T-helper 2 cell (primary cell): Measurements from ENCODE around the gene HMGXB3.
"Not testable (repeated sequence)": the region's sequence is repeated elsewhere in the genome, so short reads cannot be mapped to it uniquely, and the experiment has no call there.

ENCODE experiments used
- DNase-seq, 5 experiments: peaks; one replicate each; pipeline versions ENCODE4 v3.0.0 to v3.0.0-alpha.2; 2012 to 2022

HMGXB3 gene

DNA sequence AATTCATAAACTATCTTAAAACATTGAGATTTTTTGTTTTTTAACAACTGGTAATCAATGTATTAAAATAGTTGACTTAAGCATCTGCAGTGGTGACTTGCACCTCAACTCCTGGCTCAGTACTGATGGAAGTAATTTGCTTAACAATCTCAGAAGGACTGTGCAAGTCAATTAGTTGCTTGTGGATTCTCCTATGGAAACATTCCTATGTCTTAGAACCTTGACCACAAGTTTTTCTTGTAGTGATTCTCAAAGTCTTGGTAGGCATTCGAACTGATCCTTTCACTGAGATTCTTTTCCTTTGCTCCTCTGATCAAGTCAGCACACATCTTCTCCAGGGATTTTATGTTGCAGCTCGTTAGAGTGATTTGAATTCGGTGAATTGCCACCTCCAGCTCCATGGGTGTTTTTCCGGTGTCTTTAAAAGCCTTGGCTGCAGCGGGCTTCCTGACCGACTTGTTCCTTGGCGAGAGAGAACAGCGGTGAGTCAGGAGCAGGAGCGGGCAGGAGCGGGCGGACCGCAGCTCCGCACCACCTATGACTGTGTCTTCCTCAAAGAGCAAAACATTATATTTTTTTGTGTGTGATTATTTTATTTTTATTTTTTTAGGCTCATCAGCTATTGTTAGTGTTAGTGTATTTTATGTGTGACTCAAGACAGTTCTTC is 21.1 kb downstream of the HMGXB3 start:
- DNase-seq: no peak

- no peak for DNase-seq
These were observed 21.6 kb downstream of the HMGXB3 start for GRCh38 chr5:150022158-150022531.

- no peak for DNase-seq
These were observed 22.1 kb downstream of the HMGXB3 start for GRCh38 chr5:150022681-150023080.

DNA sequence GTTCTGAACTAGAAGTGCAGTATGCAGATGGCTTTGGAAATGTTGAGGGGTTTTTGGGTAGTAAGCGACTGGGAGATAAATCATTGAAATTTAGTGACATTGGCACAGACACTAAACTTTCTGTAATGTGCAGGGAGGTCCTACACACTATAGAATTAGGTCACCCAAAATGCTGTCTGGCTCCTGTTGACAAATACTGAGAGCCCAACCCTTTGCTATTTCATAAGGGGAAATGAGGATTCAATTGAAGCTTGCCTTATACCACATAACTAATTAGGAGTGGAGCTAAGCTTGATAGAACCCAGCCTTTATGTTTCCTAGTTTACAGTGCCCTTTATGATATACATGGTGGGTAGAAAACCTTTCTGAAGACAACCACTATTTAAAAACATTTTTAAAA is 22.6 kb downstream of the HMGXB3 start:
- no peak for DNase-seq

GRCh38 chr5:150024346-150024984 is 23.9 kb downstream of the HMGXB3 start:
- peak in 1 of 5 experiments; percentile 8 for DNase-seq

DNA sequence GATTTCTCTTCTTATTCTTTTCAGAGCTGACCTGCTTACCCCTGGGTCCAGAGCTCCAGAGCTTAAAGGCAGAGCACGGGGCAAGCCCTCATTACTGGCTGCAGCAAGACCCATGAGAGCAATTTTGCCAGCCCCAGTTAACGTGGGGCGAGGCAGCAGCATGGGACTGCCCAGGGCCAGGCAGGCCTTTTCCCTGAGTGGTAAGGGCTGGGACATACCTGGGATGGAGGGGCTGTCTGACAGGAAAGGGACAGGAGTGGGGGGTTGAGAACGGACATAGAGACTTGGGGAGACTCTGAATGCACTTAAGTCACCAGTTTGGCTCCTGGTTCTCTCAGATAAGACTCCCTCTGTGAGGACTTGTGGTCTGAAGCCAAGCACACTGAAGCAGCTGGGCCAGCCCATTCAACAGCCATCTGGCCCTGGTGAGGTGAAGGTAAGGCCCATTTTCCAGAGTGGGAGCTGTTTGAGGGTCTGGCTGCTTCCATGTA is 26.2 kb downstream of the HMGXB3 start:
- no peak for DNase-seq

DNA sequence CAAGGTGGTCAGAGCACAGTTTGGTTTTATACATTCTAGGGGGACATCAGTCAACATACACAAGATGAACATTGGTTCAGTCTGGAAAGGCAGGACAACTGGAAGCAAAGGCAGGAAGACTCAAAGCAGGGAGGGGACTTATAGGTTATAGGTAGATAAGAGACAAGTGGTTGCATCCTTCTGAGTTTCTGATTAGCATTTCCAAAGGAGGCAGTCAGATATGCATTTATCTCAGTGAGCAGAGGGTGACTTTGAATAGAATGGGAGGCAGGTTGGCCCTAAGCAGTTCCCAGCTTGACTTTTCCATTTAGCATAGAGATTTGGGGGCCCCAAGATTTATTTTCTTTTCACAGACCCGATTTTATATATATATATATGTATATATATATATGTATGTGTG is 27.5 kb downstream of the HMGXB3 start:
- DNase-seq: not testable (repeated sequence)

DNA sequence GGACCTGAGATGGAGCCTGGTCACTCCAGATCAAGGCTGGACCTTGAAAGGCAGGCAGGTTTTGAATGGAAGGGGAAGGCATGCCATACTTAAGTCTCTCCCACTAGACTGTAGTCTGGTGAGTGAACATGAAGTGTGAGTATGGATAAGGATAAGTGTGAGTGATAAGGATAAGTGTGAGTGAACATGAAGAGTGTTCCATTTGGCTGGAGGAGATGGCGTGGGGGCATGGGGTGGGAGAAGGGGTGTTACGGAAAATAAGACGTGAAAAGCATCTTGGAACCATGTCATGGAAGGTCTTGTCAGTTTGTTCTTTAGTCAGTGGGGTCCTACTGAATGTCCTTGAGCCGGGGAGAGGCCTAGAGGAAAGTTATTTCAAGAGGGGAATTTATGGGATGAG is 32.8 kb downstream of the HMGXB3 start:
- no peak for DNase-seq

GRCh38 chr5:150034662-150035061 is 34.1 kb downstream of the HMGXB3 start:
- no peak for DNase-seq

GRCh38 chr5:150035139-150035895 is 34.8 kb downstream of the HMGXB3 start:
- no peak for DNase-seq

- DNase-seq: no peak
These were observed 36.0 kb downstream of the HMGXB3 start for GRCh38 chr5:150036513-150036912.

- no peak for DNase-seq
These were observed 38.0 kb downstream of the HMGXB3 start for GRCh38 chr5:150038547-150038946.

DNA sequence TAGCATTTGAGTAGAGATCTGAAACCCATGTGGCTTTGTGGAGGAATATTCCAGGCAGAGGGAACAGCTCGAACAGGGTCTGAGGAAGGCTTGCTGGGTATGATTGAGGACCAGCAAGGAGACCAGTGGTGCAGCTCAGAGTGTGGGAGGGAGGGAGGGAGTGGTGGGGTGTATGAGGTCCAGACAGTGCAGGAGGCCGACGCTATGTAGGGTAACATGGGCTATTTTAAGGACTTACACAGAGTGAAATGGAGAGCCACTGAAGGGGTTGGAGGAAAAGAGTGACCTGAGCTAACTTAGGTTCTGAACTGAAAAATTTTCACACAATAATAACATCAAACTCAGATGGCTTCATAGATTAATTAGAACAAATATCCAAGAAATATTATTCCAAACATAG is 41.9 kb downstream of the HMGXB3 start:
- DNase-seq: no peak

DNA sequence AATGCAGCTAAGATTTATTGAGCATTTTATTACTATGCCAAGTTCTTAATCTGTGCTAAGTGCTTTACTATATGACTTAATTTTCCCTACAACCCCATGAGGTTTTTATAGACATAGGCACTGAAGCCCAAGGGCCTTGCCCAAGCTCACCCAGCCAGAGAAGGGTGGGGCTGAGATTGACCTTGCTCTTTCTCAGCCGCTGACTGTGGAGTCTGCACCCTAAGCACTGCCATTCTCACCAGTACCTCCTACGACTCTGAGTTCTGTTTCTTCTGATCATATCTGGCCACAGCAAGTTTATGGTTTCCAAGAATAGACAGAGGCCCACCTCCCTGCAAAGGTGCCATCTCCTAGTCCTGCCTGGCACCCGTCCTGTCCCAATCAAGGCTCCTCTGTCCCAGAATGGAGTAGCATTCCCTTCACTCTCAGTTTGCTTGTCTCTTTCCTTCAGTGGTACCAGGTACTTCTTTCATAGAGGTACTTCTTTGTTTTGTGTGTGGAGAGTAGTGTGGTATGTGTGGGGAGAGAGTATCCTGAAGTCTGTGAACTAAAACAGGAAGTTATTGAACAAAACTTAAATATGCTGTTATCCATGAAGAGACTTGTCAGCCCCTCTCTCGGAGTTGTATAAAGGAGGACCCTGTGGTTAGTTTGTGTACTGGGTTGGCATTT is 43.3 kb downstream of the HMGXB3 start:
- DNase-seq: peak in 1 of 5 experiments; percentile 28

- DNase-seq: no peak
These were observed 43.8 kb downstream of the HMGXB3 start for GRCh38 chr5:150044329-150044681.

- DNase-seq: no peak
These were observed 44.2 kb downstream of the HMGXB3 start for GRCh38 chr5:150044712-150045111.

- DNase-seq: no peak
These were observed 45.0 kb downstream of the HMGXB3 start for GRCh38 chr5:150045549-150045948.

- peak in 2 of 5 experiments; percentile 68 to 72 for DNase-seq
These were observed 45.5 kb downstream of the HMGXB3 start for GRCh38 chr5:150046031-150046430.

DNA sequence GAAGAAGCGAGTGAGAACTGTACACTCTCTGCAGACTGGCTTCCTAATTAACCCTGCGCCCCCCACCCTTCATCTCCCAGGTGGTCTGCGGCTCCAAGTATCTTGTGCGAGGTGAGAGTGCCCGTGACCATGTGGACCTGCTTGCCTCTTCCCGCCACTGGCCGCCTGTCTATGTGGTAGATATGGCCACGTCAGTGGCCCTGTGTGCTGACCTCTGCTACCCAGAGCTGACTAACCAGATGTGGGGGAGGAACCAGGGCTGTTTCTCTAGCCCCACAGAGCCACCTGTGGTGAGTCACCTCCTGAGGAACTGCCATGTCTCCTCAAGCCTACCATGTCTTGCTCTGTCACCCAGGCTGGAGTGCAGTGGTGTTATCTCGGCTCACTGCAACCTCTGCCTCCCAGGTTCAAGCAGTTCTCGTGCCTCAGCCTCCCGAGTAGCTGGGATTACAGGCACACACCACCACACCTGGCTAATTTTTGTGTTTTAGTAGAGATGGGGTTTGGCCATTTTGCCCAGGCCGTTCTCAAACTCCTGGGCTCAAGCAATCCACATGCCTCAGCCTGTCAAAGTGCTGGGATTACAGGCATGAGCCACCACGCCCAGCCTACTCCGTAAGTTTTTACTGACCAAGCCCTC is 49.8 kb downstream of the HMGXB3 start:
- DNase-seq: not testable (repeated sequence)

- no peak for DNase-seq
These were observed 51.2 kb downstream of the HMGXB3 start for GRCh38 chr5:150051657-150052195.

GRCh38 chr5:150052226-150052955 is 51.9 kb downstream of the HMGXB3 start:
- DNase-seq: no peak
